CD4-positive, alpha-beta T cell treated with Interleukin-12 subunit alpha and Interleukin-12 subunit beta, for 1 hour (primary cell): ENCODE results near the gene SHOC2.
"Not testable (repeated sequence)": the region's sequence is repeated elsewhere in the genome, so short reads cannot be mapped to it uniquely, and the experiment has no call there.

Source experiments
- DNase-seq: peaks from one replicate; pipeline ENCODE4 v3.0.0-alpha.2; 2020

Gene SHOC2

GRCh38 chr10:110901954-110902819 is 17.2 kb upstream of the SHOC2 start:
- no peak for DNase-seq

GRCh38 chr10:110903280-110904278 is 15.8 kb upstream of the SHOC2 start:
- DNase-seq, result no peak

GRCh38 chr10:110910138-110910537 is 9.3 kb upstream of the SHOC2 start:
- DNase-seq, result no peak

- DNase-seq, result no peak
Measured at GRCh38 chr10:110912374-110912773, 7.0 kb upstream of the SHOC2 start.

GRCh38 chr10:110914431-110914830 is 5.0 kb upstream of the SHOC2 start:
- DNase-seq, result no peak

- no peak for DNase-seq
Measured at GRCh38 chr10:110915035-110915434, 4.4 kb upstream of the SHOC2 start.

GRCh38 chr10:110915600-110915999 is 3.8 kb upstream of the SHOC2 start:
- not testable (repeated sequence) for DNase-seq

- DNase-seq, result no peak
Measured at GRCh38 chr10:110916554-110917346, 2.7 kb upstream of the SHOC2 start.

- DNase-seq, result peak; percentile 90
Measured at GRCh38 chr10:110918269-110918642, 1.1 kb upstream of the SHOC2 start.

GRCh38 chr10:110918643-110919348 is 608 bp upstream of the SHOC2 start, which contains the start of gene BBIP1:
TSS of gene BBIP1 (minus strand) at chr10:110919180. CDS start at chr10:110918157, 1,023 bp downstream.
- no peak for DNase-seq

- no peak for DNase-seq
Measured at GRCh38 chr10:110919971-110920881, 822 bp downstream of the SHOC2 start.

- no peak for DNase-seq
Measured at GRCh38 chr10:110923856-110924493, 4.6 kb downstream of the SHOC2 start.

- no peak for DNase-seq
Measured at GRCh38 chr10:110927461-110927860, 8.1 kb downstream of the SHOC2 start.

- DNase-seq, result no peak
Measured at GRCh38 chr10:110931769-110932381, 12.5 kb downstream of the SHOC2 start.

- no peak for DNase-seq
Measured at GRCh38 chr10:110932505-110933180, 13.2 kb downstream of the SHOC2 start.

- no peak for DNase-seq
Measured at GRCh38 chr10:110936757-110937156, 17.4 kb downstream of the SHOC2 start.

- DNase-seq, result no peak
Measured at GRCh38 chr10:110939419-110939818, 20.0 kb downstream of the SHOC2 start.

GRCh38 chr10:110944792-110945396 is 25.5 kb downstream of the SHOC2 start:
- no peak for DNase-seq

- DNase-seq, result no peak
Measured at GRCh38 chr10:110946496-110946895, 27.1 kb downstream of the SHOC2 start.
